ENCODE measurements around the gene C3.

DNA sequence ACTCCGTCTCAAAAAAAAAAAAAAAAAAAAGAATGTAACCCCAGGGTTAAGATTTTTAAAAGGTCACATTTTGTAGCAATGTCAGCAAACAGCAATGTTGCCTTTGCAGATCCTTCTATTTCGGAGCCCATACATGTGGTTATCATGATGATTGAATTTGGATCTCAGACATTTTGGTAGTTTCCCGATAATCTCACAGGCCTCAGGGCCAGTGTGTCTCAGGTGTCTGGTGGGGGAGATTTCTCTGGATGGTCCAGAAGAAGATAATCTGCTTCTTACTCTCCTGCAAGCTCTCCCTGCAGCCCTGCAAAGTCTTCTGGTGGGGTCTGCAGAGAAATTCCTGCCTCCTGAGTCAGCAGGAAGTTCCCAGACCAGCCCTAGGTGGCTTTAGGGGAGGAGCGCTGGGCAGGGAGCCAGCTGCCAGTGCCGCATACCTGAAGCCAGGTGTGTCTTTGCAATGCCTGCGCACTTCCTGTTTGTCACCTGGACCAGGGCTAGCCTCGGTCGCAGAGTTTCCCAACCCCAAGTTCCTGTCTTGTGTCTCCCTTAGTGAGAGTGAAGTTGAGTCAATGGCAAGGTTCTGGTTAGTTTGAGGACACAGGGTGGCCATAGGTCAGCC, 45.4 kb upstream of the C3 start:
- TF ChIP-seq, protein P1, sequence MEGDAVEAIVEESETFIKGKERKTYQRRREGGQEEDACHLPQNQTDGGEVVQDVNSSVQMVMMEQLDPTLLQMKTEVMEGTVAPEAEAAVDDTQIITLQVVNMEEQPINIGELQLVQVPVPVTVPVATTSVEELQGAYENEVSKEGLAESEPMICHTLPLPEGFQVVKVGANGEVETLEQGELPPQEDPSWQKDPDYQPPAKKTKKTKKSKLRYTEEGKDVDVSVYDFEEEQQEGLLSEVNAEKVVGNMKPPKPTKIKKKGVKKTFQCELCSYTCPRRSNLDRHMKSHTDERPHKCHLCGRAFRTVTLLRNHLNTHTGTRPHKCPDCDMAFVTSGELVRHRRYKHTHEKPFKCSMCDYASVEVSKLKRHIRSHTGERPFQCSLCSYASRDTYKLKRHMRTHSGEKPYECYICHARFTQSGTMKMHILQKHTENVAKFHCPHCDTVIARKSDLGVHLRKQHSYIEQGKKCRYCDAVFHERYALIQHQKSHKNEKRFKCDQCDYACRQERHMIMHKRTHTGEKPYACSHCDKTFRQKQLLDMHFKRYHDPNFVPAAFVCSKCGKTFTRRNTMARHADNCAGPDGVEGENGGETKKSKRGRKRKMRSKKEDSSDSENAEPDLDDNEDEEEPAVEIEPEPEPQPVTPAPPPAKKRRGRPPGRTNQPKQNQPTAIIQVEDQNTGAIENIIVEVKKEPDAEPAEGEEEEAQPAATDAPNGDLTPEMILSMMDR (IDR thresholded peaks at IDR 0.05) = no peak
- TF ChIP-seq POLR2A (IDR thresholded peaks at IDR 0.05) = no peak
